ENCODE measurements around the gene FEM1C.

DNA sequence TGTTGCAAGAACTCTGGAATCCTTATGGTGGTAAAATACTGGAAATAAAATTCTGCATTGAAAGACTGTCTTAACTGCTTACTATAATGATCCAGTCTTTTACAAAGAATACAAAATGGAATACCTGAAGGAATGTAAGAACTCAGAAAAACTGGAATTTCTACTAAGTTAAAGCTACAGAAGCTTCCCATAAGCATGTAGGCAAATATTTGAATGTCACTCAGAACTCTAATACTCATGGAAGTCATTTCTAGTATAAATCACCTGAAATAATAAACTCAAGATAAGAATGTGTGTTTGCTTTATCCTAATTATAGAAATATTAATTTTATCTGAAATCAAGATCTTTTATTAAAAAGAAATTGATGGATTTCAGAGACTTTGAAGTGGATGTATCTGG lies 54.8 kb downstream of the FEM1C start:
- no peak for TF ChIP-seq POLR2A (IDR thresholded peaks at IDR 0.05)
- TF ChIP-seq, protein P1, sequence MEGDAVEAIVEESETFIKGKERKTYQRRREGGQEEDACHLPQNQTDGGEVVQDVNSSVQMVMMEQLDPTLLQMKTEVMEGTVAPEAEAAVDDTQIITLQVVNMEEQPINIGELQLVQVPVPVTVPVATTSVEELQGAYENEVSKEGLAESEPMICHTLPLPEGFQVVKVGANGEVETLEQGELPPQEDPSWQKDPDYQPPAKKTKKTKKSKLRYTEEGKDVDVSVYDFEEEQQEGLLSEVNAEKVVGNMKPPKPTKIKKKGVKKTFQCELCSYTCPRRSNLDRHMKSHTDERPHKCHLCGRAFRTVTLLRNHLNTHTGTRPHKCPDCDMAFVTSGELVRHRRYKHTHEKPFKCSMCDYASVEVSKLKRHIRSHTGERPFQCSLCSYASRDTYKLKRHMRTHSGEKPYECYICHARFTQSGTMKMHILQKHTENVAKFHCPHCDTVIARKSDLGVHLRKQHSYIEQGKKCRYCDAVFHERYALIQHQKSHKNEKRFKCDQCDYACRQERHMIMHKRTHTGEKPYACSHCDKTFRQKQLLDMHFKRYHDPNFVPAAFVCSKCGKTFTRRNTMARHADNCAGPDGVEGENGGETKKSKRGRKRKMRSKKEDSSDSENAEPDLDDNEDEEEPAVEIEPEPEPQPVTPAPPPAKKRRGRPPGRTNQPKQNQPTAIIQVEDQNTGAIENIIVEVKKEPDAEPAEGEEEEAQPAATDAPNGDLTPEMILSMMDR (IDR thresholded peaks at IDR 0.05), result no peak
